Purkinje cell (primary cell): ENCODE measurements around the gene BBS12. TPM values are rescaled to one million over a fixed set of nuclear protein-coding genes. Genes with fewer than 3 reads are reported as not detected.

ENCODE experiments used
- polyA plus RNA-seq: library from polyadenylated mRNA; unstranded; fragments of >200 nt; fragmentation: Nextera tagmentation; gene quantifications from 2 replicates; pipeline ENCODE4 v1.2.1, GENCODE V29; 2014

BBS12 gene
- 7.8 and 19.9 TPM in 2 replicates for polyA plus RNA-seq

DNA sequence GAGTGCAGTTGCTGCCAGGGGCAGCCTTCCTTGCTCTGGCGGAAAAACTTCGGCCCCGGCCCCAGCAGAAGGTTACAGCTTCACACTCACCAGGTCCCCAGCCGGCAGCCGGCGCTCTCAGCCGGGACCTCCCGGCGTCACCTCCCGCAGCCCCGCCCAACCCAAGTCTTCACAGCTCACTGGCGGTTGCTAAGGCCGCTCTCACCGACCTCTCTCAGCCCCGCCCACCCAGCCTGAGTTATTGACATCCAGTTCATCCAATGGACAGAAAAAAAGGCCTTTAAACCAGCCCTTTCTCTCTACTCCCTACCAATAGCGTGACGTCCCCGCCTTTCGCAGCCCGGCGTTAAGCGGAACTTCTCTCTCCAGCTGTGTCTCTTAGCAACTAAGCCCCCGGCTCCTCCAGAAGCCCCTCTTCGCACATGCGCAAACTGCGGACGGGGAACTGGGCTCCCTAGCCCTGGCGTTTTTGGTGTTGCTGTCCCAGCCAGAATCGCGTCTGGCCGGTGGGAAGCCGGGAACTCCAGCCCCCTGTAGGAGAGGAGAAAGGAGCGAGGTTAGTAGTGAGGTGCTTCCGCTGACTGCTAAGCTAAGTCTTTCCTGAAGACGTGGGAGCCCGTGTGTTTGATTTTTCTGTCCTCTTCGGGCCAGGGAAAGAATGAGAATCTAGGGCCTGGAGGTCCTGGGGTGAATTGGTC, at the start of gene BBS12:
Gene BBS12 (plus strand): TSS at position 376 of the 698 bp plus-strand sequence. CDS start 9,189 bp downstream, outside the sequence.

Other genes starting within 250 kb of the BBS12 start
- gene IL21, start 111.6 kb upstream of the BBS12 start, polyA plus RNA-seq = not detected in 2 replicates
- gene FGF2, start 94.1 kb downstream of the BBS12 start, polyA plus RNA-seq = 2.6 and 3.2 TPM in 2 replicates
- 7.2 and 10.8 TPM in 2 replicates for gene NUDT6, start 189.9 kb downstream of the BBS12 start, polyA plus RNA-seq